Neural progenitor cell (in vitro differentiated cells): Measurements from ENCODE around the gene BEND7.

Experiments
- EZH2 ChIP-seq: fragments of 200-600 bp; sonication (generic); IDR thresholded peaks from 2 replicates; pipeline ENCODE4 v1.6.1; 2017; ENCODE audit warnings: antibody characterized with exemption, mild to moderate bottlenecking, moderate library complexity
- TF ChIP-seq, protein P1 (sequence below): fragments of 200-600 bp; sonication (generic); IDR thresholded peaks from 2 replicates; pipeline ENCODE4 v1.5.1; 2017; ENCODE audit warnings: antibody characterized with exemption, mild to moderate bottlenecking

DNA sequence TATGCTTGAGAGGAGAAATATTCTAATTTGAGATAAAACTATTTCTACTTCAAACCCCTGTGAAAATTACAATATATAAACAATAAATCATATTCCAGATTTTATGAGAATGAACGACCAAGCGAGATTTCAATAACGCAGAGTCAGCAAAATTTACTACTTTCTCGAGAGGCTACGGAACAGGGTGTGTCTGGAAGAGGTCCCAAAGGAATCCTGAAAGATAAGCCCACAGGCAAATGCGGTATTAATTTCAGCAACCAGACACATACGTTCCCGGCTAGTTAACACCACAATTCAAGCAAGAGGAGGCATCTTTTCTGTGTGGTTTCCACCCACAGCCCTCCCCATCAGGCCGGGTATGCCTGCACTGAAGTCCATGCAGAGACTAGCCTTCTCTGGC lies 26.4 kb downstream of the BEND7 start:
- TF ChIP-seq, protein P1, sequence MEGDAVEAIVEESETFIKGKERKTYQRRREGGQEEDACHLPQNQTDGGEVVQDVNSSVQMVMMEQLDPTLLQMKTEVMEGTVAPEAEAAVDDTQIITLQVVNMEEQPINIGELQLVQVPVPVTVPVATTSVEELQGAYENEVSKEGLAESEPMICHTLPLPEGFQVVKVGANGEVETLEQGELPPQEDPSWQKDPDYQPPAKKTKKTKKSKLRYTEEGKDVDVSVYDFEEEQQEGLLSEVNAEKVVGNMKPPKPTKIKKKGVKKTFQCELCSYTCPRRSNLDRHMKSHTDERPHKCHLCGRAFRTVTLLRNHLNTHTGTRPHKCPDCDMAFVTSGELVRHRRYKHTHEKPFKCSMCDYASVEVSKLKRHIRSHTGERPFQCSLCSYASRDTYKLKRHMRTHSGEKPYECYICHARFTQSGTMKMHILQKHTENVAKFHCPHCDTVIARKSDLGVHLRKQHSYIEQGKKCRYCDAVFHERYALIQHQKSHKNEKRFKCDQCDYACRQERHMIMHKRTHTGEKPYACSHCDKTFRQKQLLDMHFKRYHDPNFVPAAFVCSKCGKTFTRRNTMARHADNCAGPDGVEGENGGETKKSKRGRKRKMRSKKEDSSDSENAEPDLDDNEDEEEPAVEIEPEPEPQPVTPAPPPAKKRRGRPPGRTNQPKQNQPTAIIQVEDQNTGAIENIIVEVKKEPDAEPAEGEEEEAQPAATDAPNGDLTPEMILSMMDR: no peak
- TF ChIP-seq EZH2: no peak
